Vagina (tissue), 2 donors: ENCODE measurements around the gene MYCN.

Experiments
- CTCF ChIP-seq, 3 experiments: fragments of 450-650 bp in 2 of 3; fragments of 200-600 bp in 1 of 3; sonication (generic) in 1 of 3; IDR thresholded peaks; one replicate each; pipeline ENCODE4 v1.5.1; 2017 to 2019; ENCODE audit warnings: antibody characterized with exemption in 3 of 3, mild to moderate bottlenecking in 2 of 3, moderate library complexity in 2 of 3
- POLR2A ChIP-seq, 2 donors: fragments of 450-650 bp; IDR thresholded peaks; one replicate each; pipeline ENCODE4 v1.6.1; 2017; ENCODE audit warnings: antibody characterized with exemption in 2 of 2, mild to moderate bottlenecking in 2 of 2, moderate library complexity in 2 of 2

GRCh38 chr2:15976354-15976753, 36.0 kb downstream of the MYCN start:
- no peak for TF ChIP-seq CTCF (IDR thresholded peaks at IDR 0.05)
- TF ChIP-seq POLR2A (IDR thresholded peaks at IDR 0.05), result no peak
